DOHH2 (cell line): Measurements from ENCODE around the gene VANGL2.

Source experiments
- H3F3A ChIP-seq: fragments of 200-600 bp; sonication (generic), shearing (Covaris generic); 2 replicates; pipeline ENCODE4 v1.6.0; 2016; ENCODE audit warnings: antibody characterized with exemption, mild to moderate bottlenecking; ENCODE audit not compliant: control insufficient read depth, insufficient read depth
- H3K27ac ChIP-seq: fragments of 200-600 bp; sonication (generic); 2 replicates; pipeline ENCODE4 v1.5.1; 2014; ENCODE audit warnings: low read depth, mild to moderate bottlenecking, low read length, moderate library complexity
- H3K27me3 ChIP-seq: fragments of 200-600 bp; sonication (generic); 2 replicates; pipeline ENCODE4 v1.6.1; 2014; ENCODE audit warnings: mild to moderate bottlenecking, low read length, mixed read lengths; ENCODE audit not compliant: control insufficient read depth
- H3K36me3 ChIP-seq: fragments of 200-600 bp; sonication (generic); 2 replicates; pipeline ENCODE4 v1.6.1; 2014; ENCODE audit warnings: mild to moderate bottlenecking, low read length, moderate library complexity, mixed read lengths; ENCODE audit not compliant: control insufficient read depth
- H3K4me1 ChIP-seq: fragments of 200-600 bp; sonication (generic); 2 replicates; pipeline ENCODE4 v1.6.1; 2014; ENCODE audit warnings: mild to moderate bottlenecking, low read length, mixed read lengths; ENCODE audit not compliant: control insufficient read depth
- H3K4me2 ChIP-seq: fragments of 200-600 bp; sonication (generic); 2 replicates; pipeline ENCODE4 v1.6.0; 2014; ENCODE audit warnings: mild to moderate bottlenecking, low read length, moderate library complexity
- H3K4me3 ChIP-seq: fragments of 200-600 bp; sonication (generic); 2 replicates; pipeline ENCODE4 v1.5.1; 2014; ENCODE audit warnings: mild to moderate bottlenecking, low read length, mixed read lengths
- H3K79me2 ChIP-seq: fragments of 200-600 bp; sonication (generic); 2 replicates; pipeline ENCODE4 v1.6.1; 2014; ENCODE audit warnings: mild to moderate bottlenecking, low read length, mixed read lengths; ENCODE audit not compliant: control insufficient read depth
- H3K9me2 ChIP-seq: fragments of 200-600 bp; sonication (generic); replicated peaks from 2 replicates; pipeline ENCODE4 v1.6.1; 2014; ENCODE audit warnings: mild to moderate bottlenecking, low read length, mixed read lengths; ENCODE audit not compliant: control insufficient read depth
- H3K9me3 ChIP-seq: fragments of 200-600 bp; sonication (generic); 2 replicates; pipeline ENCODE4 v1.6.1; 2014; ENCODE audit warnings: antibody characterized with exemption, low read length, mixed read lengths; ENCODE audit not compliant: control insufficient read depth, insufficient read depth
- H4K20me1 ChIP-seq: fragments of 200-600 bp; sonication (generic); 2 replicates; pipeline ENCODE4 v1.6.0; 2014; ENCODE audit warnings: low read depth, mild to moderate bottlenecking, antibody characterized with exemption, low read length, moderate library complexity; ENCODE audit not compliant: control insufficient read depth, insufficient read depth
- CTCF ChIP-seq: fragments of 200-600 bp; sonication (generic); IDR thresholded peaks from one replicate; pipeline ENCODE4 v1.5.1; 2014; ENCODE audit warnings: antibody characterized with exemption, mild to moderate bottlenecking, low read depth, low read length; ENCODE audit not compliant: poor library complexity, severe bottlenecking
- EZH2phosphoT487 ChIP-seq: fragments of 200-600 bp; sonication (generic); IDR thresholded peaks from 2 replicates; pipeline ENCODE4 v1.6.1; 2017; ENCODE audit warnings: borderline replicate concordance, mild to moderate bottlenecking, antibody characterized with exemption, low read length, moderate library complexity, mixed read lengths

VANGL2 gene

GRCh38 chr1:160412028-160412362, 11.6 kb downstream of the VANGL2 start:
- Histone ChIP-seq H3K79me2 (no peaks in the 10 kb centered on the region), H3K27ac (no peak overlapping the region), H3K9me2 (no peaks in the 10 kb centered on the region), H3K4me1 (no peaks in the 10 kb centered on the region), H3K36me3 (no peaks in the 10 kb centered on the region), H3K4me2 (no peak overlapping the region), H4K20me1 (no peaks in the 10 kb centered on the region), H3K9me3 (no peaks in the 10 kb centered on the region), H3F3A (no peaks in the 10 kb centered on the region), H3K4me3 (no peak overlapping the region), H3K27me3 (peaks cover 2% of the 10 kb centered on the region; the same call in 1 of the 2 replicates)
- TF ChIP-seq EZH2phosphoT487 (no peak), CTCF (no peak)

- H3K4me3 ChIP-seq = no peak overlapping the region
- no peaks in the 10 kb centered on the region for H3K79me2 ChIP-seq
- no peak for TF ChIP-seq CTCF
- TF ChIP-seq EZH2phosphoT487 = no peak
- H3K4me1 ChIP-seq = no peaks in the 10 kb centered on the region
- no peak overlapping the region for H3K4me2 ChIP-seq
- H3K27ac ChIP-seq = no peak overlapping the region
- no peaks in the 10 kb centered on the region for H3K9me2 ChIP-seq
- H4K20me1 ChIP-seq = no peaks in the 10 kb centered on the region
- no peaks in the 10 kb centered on the region for H3F3A ChIP-seq
- H3K36me3 ChIP-seq = no peaks in the 10 kb centered on the region
- H3K9me3 ChIP-seq = no peaks in the 10 kb centered on the region
- H3K27me3 ChIP-seq = peaks cover 2% of the 10 kb centered on the region; the same call in 1 of the 2 replicates
Observed at GRCh38 chr1:160413716-160414115, 13.4 kb downstream of the VANGL2 start.

- Histone ChIP-seq H3K4me2 (no peak overlapping the region), H3K4me1 (no peaks in the 10 kb centered on the region), H4K20me1 (no peaks in the 10 kb centered on the region), H3K36me3 (no peaks in the 10 kb centered on the region), H3K9me3 (no peaks in the 10 kb centered on the region), H3K27ac (no peak overlapping the region), H3K79me2 (no peaks in the 10 kb centered on the region), H3K9me2 (no peaks in the 10 kb centered on the region), H3K4me3 (no peak overlapping the region), H3F3A (no peaks in the 10 kb centered on the region), H3K27me3 (peaks cover 2% of the 10 kb centered on the region; the same call in 1 of the 2 replicates)
- TF ChIP-seq CTCF = no peak
- TF ChIP-seq EZH2phosphoT487 = no peak
Observed at GRCh38 chr1:160414881-160415280, 14.5 kb downstream of the VANGL2 start.
